Sigmoid colon (tissue), 4 donors: ENCODE data around the gene PDGFA.

ENCODE experiments used
- EP300 ChIP-seq, 4 donors: sonication (generic); formaldehyde crosslinking; IDR thresholded peaks; one replicate each; pipeline ENCODE4 v1.6.1; 2017; ENCODE audit warnings: antibody characterized with exemption in 4 of 4
- POLR2A ChIP-seq, 2 donors: fragments of 450-650 bp; IDR thresholded peaks; one replicate each; pipeline ENCODE4 v1.6.1; 2016; ENCODE audit warnings: antibody characterized with exemption in 2 of 2, mild to moderate bottlenecking in 2 of 2, moderate library complexity in 2 of 2
- POLR2AphosphoS5 ChIP-seq, 4 donors: sonication (generic); formaldehyde crosslinking; IDR thresholded peaks; one replicate each; pipeline ENCODE4 v1.6.1; 2017; ENCODE audit warnings: antibody characterized with exemption in 4 of 4
- TF ChIP-seq, protein P1 (sequence below), 4 experiments: fragments of 450-650 bp in 3 of 4; fragments of 200-600 bp in 1 of 4; IDR thresholded peaks; one replicate each; pipeline ENCODE4 v1.5.1; 2016 to 2019; ENCODE audit warnings: antibody characterized with exemption in 4 of 4, mild to moderate bottlenecking in 3 of 4, moderate library complexity in 2 of 4

DNA sequence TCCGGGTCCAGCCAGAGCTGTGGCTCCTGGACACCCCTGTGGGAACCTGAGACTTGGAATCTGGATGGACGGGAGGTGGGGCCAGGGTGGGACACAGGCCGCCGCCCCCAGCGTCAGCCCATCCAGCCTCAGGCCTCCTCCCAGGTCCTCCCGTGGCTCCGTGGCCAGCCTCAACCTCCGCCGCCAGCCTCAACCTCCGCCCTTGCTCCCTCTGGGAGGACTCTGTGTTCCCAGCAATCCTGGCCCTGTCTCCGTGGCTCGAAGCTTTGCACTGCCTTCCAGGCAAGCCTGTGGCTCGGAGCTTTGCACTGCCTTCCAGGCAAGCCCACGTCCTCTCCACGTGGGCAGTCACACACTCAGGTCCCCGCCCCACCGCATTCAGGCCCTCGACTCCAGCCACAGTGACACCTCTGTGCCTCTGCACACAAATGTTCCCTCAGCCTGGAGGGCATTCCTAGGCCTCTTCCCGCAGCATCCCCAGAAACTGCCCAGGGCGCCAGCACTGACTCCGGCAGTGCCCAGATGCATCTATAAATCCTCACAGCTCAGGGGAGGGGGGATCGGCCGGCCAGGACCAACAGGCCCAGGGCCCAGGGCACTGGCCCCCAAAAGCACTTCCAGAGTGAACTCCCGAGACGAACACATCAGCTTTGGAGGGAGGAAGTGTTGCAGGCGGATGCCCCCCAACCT is 44.7 kb upstream of the PDGFA start:
- TF ChIP-seq POLR2AphosphoS5 (IDR thresholded peaks at IDR 0.05) = no peak
- TF ChIP-seq, protein P1, sequence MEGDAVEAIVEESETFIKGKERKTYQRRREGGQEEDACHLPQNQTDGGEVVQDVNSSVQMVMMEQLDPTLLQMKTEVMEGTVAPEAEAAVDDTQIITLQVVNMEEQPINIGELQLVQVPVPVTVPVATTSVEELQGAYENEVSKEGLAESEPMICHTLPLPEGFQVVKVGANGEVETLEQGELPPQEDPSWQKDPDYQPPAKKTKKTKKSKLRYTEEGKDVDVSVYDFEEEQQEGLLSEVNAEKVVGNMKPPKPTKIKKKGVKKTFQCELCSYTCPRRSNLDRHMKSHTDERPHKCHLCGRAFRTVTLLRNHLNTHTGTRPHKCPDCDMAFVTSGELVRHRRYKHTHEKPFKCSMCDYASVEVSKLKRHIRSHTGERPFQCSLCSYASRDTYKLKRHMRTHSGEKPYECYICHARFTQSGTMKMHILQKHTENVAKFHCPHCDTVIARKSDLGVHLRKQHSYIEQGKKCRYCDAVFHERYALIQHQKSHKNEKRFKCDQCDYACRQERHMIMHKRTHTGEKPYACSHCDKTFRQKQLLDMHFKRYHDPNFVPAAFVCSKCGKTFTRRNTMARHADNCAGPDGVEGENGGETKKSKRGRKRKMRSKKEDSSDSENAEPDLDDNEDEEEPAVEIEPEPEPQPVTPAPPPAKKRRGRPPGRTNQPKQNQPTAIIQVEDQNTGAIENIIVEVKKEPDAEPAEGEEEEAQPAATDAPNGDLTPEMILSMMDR (IDR thresholded peaks at IDR 0.05) = no peak
- no peak for TF ChIP-seq POLR2A (IDR thresholded peaks at IDR 0.05)
- TF ChIP-seq EP300 (IDR thresholded peaks at IDR 0.05) = no peak
